OCI-LY3 (cell line): ENCODE data around the gene DDX1.

ENCODE experiments used
- H2AFZ ChIP-seq: fragments of 200-600, 300-600 bp; shearing (Covaris generic); 2 replicates; pipeline ENCODE4 v1.6.0; 2014; ENCODE audit warnings: antibody characterized with exemption, low read depth, low read length
- H3K27ac ChIP-seq: fragments of 200-600, 300-600 bp; sonication (generic); 2 replicates; pipeline ENCODE4 v1.5.1; 2014; ENCODE audit warnings: mild to moderate bottlenecking, low read length, moderate library complexity, mixed read lengths
- H3K27me3 ChIP-seq: fragments of 200-600, 300-600 bp; sonication (generic); 2 replicates; pipeline ENCODE4 v1.6.1; 2014; ENCODE audit warnings: low read depth, low read length, mixed read lengths
- H3K36me3 ChIP-seq: fragments of 200-600, 300-600 bp; sonication (generic); replicated peaks from 2 replicates; pipeline ENCODE3; 2014; ENCODE audit warnings: low read depth, low read length, mixed read lengths
- H3K4me1 ChIP-seq: fragments of 300-600, 200-600 bp; sonication (generic); 2 replicates; pipeline ENCODE4 v1.6.1; 2014; ENCODE audit warnings: low read length, mixed read lengths
- H3K4me2 ChIP-seq: fragments of 200-600, 300-600 bp; sonication (generic); 2 replicates; pipeline ENCODE4 v1.6.1; 2014; ENCODE audit warnings: low read length, mixed read lengths
- H3K4me3 ChIP-seq: fragments of 300-600, 200-600 bp; sonication (generic); 2 replicates; pipeline ENCODE4 v1.5.1; 2014; ENCODE audit warnings: antibody characterized with exemption, mild to moderate bottlenecking, low read length, moderate library complexity
- H3K79me2 ChIP-seq: fragments of 300-600, 200-600 bp; shearing (Covaris generic); 2 replicates; pipeline ENCODE4 v1.6.1; 2014; ENCODE audit warnings: mild to moderate bottlenecking, low read length, mixed read lengths
- H3K9ac ChIP-seq: fragments of 300-600, 200-600 bp; shearing (Covaris generic); 2 replicates; pipeline ENCODE4 v1.6.0; 2014; ENCODE audit warnings: mild to moderate bottlenecking, low read length, moderate library complexity
- H3K9me3 ChIP-seq: fragments of 200-600, 300-600 bp; shearing (Covaris generic); 2 replicates; pipeline ENCODE4 v1.6.1; 2014; ENCODE audit warnings: low read length, mixed read lengths; ENCODE audit not compliant: insufficient read depth
- H4K20me1 ChIP-seq: fragments of 200-600, 300-600 bp; sonication (generic); 2 replicates; pipeline ENCODE4 v1.6.1; 2016; ENCODE audit warnings: low read length, mixed read lengths; ENCODE audit not compliant: insufficient read depth
- EZH2phosphoT487 ChIP-seq: fragments of 200-600 bp; shearing (Covaris generic); IDR thresholded peaks from 2 replicates; pipeline ENCODE4 v1.6.1; 2018; ENCODE audit warnings: antibody characterized with exemption, mixed run types, low read depth
- TF ChIP-seq, protein P1 (sequence below): fragments of 200-600, 300-600 bp; sonication (generic); IDR thresholded peaks from 2 replicates; pipeline ENCODE4 v1.5.1; 2014; ENCODE audit warnings: antibody characterized with exemption, low read length, low read depth

The DDX1 gene

DNA sequence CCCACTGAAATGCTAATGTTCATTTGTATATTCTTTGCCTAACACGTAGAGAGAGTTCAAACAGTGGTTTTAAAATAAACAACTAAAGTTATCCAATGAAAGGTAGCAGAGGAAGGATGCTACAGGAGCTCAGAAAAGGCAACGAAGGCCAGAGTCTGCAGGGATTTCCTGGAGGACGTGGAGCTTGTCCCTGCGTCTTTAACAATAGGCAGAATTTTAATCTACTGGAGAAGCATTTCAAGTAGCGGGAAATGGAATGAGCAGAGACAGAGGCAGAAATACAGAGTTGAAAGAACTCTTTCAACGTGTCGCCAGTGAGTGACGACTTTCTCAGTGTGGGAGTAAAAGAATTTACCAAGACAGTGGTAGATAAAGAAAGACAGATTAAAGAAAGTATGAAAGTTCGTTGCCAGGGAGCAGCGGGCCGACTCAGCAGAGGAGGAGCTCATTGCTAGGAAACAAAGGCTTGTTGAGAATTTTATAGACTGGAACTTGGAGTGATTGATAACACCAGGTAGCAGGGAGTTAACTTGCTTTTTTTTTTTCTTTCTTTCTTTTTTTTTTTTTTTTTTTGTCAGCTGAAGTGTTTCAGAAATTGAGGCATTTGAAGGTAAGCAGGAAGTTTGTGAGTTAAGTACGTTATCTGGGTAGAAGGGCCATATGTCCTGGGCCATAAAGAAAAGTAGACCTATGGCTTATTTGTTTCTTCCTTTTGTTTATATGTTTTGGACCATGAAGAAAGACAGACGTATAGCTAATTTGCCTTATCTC, 29.9 kb upstream of the DDX1 start:
- Histone ChIP-seq H3K27me3 (no peaks in the 10 kb centered on the region), H3K4me1 (peaks cover 13% of the 10 kb centered on the region), H4K20me1 (no peaks in the 10 kb centered on the region), H3K4me3 (peak overlapping the region; percentile 100), H3K9me3 (no peaks in the 10 kb centered on the region), H3K36me3 (no peaks in the 10 kb centered on the region), H2AFZ (peak overlapping the region; percentile 100), H3K4me2 (peak overlapping the region; percentile 68), H3K79me2 (peaks cover 33% of the 10 kb centered on the region), H3K9ac (peak overlapping the region; percentile 83), H3K27ac (no peak overlapping the region; the same call in 1 of the 2 replicates)
- TF ChIP-seq, protein P1, sequence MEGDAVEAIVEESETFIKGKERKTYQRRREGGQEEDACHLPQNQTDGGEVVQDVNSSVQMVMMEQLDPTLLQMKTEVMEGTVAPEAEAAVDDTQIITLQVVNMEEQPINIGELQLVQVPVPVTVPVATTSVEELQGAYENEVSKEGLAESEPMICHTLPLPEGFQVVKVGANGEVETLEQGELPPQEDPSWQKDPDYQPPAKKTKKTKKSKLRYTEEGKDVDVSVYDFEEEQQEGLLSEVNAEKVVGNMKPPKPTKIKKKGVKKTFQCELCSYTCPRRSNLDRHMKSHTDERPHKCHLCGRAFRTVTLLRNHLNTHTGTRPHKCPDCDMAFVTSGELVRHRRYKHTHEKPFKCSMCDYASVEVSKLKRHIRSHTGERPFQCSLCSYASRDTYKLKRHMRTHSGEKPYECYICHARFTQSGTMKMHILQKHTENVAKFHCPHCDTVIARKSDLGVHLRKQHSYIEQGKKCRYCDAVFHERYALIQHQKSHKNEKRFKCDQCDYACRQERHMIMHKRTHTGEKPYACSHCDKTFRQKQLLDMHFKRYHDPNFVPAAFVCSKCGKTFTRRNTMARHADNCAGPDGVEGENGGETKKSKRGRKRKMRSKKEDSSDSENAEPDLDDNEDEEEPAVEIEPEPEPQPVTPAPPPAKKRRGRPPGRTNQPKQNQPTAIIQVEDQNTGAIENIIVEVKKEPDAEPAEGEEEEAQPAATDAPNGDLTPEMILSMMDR, result no peak
- no peak for TF ChIP-seq EZH2phosphoT487

DNA sequence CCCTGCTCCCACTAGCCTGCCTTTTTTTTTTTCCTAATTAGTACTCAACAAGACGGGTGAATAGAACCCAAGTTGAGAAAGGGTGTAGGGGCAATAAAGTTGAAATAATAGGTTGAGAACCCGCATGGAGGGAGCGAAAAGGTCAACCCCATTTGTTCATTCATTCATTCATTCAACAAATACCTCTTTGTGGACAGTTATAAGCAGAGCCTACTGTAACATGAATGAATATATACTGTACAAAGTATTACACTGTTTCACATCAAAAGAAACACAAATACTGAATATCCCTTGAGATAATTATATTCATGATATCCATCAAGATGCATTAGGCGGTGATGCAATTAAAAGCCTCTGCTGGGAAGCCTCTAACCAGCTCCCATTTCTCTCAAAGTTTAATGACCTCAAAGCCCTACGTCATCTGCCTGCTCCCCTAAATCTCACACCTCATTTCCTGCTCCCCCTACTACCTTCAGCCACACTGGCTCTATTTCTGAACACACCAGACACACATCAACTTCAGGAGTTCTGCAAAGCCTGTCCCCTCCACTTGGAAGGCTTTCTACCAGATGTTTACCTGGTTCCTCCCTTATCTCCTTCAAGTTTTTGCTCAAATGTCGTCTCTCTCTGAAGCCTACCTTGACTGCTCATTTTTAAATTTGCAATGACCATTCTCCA, 29.2 kb upstream of the DDX1 start:
- Histone ChIP-seq H3K27me3 (no peaks in the 10 kb centered on the region), H3K9me3 (no peaks in the 10 kb centered on the region), H4K20me1 (no peaks in the 10 kb centered on the region), H3K79me2 (peaks cover 33% of the 10 kb centered on the region), H3K9ac (no peak overlapping the region), H2AFZ (peak overlapping the region; percentile 25; the same call in 1 of the 2 replicates), H3K36me3 (no peaks in the 10 kb centered on the region), H3K27ac (no peak overlapping the region), H3K4me1 (peaks cover 13% of the 10 kb centered on the region), H3K4me3 (no peak overlapping the region), H3K4me2 (peak overlapping the region; percentile 68)
- no peak for TF ChIP-seq EZH2phosphoT487
- TF ChIP-seq, protein P1, result no peak

DNA sequence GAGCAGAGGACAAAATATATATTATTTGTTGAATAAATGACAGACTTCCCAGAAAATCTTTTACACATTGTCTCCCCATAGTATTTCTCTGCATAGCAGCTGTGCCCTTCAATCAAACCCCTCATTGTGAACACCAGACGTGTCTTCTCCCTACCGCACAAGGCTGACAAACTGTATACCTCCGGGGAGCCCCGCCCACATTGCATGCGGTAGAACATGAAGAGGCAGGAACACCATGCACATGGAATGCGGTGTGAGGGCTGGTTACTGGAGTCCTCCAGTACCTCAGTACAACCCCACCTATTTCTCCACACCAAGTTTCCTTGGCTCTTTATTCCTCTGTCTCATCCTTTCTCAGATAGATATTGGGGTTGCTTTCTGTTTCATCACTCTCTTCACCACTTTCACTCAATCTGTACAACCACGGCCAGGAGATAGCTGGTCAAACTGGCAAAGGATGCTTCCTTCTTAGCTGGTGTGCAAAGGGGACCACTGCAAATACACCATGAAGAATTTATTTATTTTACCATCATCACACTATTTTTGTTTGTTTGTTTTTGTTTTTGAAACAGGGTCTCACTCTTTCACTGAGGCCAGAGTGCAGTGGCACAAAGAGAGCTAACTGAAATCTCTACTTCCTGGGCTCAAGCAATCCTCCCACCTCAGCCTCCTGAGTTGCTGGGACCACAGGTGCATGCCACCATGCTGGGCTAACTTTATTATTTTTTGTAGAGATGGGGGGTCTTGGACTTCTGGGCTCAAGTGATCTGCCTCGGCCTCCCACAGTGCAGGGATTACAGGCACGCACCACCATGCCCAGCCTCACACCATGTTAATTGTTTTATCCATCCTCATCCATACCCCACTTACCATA, 28.2 kb upstream of the DDX1 start:
- no peaks in the 10 kb centered on the region for H4K20me1 ChIP-seq
- H3K4me1 ChIP-seq, result peaks cover 13% of the 10 kb centered on the region
- no peaks in the 10 kb centered on the region for H3K36me3 ChIP-seq
- no peaks in the 10 kb centered on the region for H3K9me3 ChIP-seq
- H3K4me3 ChIP-seq, result no peak overlapping the region
- no peaks in the 10 kb centered on the region for H3K27me3 ChIP-seq
- H3K4me2 ChIP-seq, result no peak overlapping the region
- H3K27ac ChIP-seq, result no peak overlapping the region
- no peak for TF ChIP-seq EZH2phosphoT487
- TF ChIP-seq, protein P1, result no peak
- no peak overlapping the region for H2AFZ ChIP-seq
- H3K79me2 ChIP-seq, result peaks cover 25% of the 10 kb centered on the region
- H3K9ac ChIP-seq, result no peak overlapping the region
